Adrenal gland (tissue), 5 donors: Measurements from ENCODE around the gene ING5.

Experiments used
- CTCF ChIP-seq, 6 experiments: fragments of 450-650 bp in 4 of 6; fragments of 200-600 bp in 2 of 6; sonication (generic) in 1 of 6; IDR thresholded peaks; 1 replicate in 5 of 6; 2 replicates in 1 of 6; pipeline versions ENCODE4 v1.5.1 to v1.8.0; 2016 to 2021; ENCODE audit warnings: antibody characterized with exemption in 6 of 6, mild to moderate bottlenecking in 2 of 6, moderate library complexity in 1 of 6
- POLR2A ChIP-seq, 2 donors: fragments of 450-650 bp; IDR thresholded peaks; one replicate each; pipeline ENCODE4 v1.6.1; 2017; ENCODE audit warnings: antibody characterized with exemption in 2 of 2, mild to moderate bottlenecking in 2 of 2, moderate library complexity in 1 of 2
- donor health status: DM: no; HTN: no; CAD: no.

GRCh38 chr2:241748468-241749256 lies 46.8 kb downstream of the ING5 start:
- TF ChIP-seq CTCF (IDR thresholded peaks at IDR 0.05) (no peak), POLR2A (IDR thresholded peaks at IDR 0.05) (no peak)
